Right lobe of liver (tissue), 4 donors: ENCODE results near the gene EPHB1.

Experiments used
- POLR2A ChIP-seq: fragments of 450-650 bp; IDR thresholded peaks from one replicate; pipeline ENCODE4 v1.6.1; 2017; ENCODE audit warnings: antibody characterized with exemption, mild to moderate bottlenecking
- TF ChIP-seq, protein P1 (sequence below), 4 donors: fragments of 200-600 bp in 3 of 4; fragments of 450-650 bp in 1 of 4; IDR thresholded peaks; one replicate each; pipeline versions ENCODE4 v1.5.1 to v1.8.0; 2016 to 2022; ENCODE audit warnings: antibody characterized with exemption in 4 of 4, mild to moderate bottlenecking in 2 of 4
- donor health status: DM: no; HTN: no; CAD: no.
- donor health status: DM: no; HTN: no; CAD: no.
- donor health status: DM: no; HTN: yes; CAD: no.

DNA sequence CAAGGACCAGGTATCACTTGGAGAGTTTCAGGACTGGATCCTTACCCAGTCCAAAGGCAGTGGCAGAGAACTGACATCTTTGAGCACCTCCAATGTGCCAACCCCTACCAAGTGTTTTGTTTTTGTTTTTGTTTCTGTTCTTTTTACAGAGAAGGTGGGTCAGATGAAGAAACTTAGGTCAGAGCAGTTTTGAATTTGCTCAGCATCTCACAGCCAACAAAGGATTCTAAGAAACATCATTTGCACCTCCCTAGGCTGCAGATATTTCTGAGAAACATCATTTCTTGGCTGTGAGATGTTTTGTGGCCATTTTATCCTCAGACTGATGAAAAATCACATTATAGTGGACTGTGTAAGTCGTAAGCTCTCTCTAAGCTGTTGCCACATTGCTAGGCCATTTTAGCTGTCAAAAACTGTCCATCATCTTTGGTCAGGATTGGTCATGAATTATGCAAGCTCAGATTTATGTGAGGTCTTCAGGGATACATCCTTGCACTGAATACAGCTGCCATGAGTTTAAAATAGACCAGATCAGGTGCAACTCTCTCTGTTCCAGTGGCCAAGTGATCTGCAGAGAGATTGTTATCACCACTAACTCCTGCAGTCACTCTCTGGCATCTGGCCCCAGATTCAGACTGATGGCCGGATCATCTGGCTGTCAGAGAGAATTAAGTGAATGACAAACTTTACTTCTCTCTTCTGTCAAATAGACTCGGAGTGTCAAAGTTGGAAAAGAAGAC lies 341.5 kb downstream of the EPHB1 start:
- TF ChIP-seq, protein P1, sequence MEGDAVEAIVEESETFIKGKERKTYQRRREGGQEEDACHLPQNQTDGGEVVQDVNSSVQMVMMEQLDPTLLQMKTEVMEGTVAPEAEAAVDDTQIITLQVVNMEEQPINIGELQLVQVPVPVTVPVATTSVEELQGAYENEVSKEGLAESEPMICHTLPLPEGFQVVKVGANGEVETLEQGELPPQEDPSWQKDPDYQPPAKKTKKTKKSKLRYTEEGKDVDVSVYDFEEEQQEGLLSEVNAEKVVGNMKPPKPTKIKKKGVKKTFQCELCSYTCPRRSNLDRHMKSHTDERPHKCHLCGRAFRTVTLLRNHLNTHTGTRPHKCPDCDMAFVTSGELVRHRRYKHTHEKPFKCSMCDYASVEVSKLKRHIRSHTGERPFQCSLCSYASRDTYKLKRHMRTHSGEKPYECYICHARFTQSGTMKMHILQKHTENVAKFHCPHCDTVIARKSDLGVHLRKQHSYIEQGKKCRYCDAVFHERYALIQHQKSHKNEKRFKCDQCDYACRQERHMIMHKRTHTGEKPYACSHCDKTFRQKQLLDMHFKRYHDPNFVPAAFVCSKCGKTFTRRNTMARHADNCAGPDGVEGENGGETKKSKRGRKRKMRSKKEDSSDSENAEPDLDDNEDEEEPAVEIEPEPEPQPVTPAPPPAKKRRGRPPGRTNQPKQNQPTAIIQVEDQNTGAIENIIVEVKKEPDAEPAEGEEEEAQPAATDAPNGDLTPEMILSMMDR (IDR thresholded peaks at IDR 0.05): no peak
- no peak for TF ChIP-seq POLR2A
